HEK293 (cell line): Measurements from ENCODE around the gene ASXL1.

Experiments
- CTCF ChIA-PET: fragments of 350-600 bp; formaldehyde crosslinking; extraction: SDS; loops from one replicate; lab custom pipeline; 2021; ENCODE audit warnings: antibody characterized with exemption; lab: Yijun Ruan, JAX
- POLR2A ChIA-PET: fragments of 300-600 bp; formaldehyde crosslinking; extraction: SDS; loops from one replicate; lab custom pipeline; 2020; ENCODE audit warnings: antibody characterized with exemption, inconsistent platforms; lab: Yijun Ruan, JAX
- H3K27ac ChIP-seq: fragments of 200-500 bp; sonication (Bioruptor generic); 2 replicates; pipeline ENCODE4 v1.5.1; 2014; ENCODE audit warnings: low read depth, low read length, control low read depth, inconsistent platforms; ENCODE audit errors: extremely low read depth
- H3K36me3 ChIP-seq, 2 experiments: fragments of 200-500 bp in 1 of 2; sonication (Bioruptor generic) in 1 of 2; 1 replicate in 1 of 2; 2 replicates in 1 of 2; pipeline ENCODE4 v1.5.1; 2014 to 2017; ENCODE audit warnings: inconsistent platforms in 2 of 2, low read length in 2 of 2; ENCODE audit not compliant: control insufficient read depth in 2 of 2, insufficient read depth in 1 of 2
- H3K4me1 ChIP-seq: fragments of 200-500 bp; sonication (Bioruptor generic); 2 replicates; pipeline ENCODE4 v1.5.1; 2014; ENCODE audit warnings: mild to moderate bottlenecking, low read length, inconsistent platforms; ENCODE audit not compliant: control insufficient read depth, insufficient read depth
- H3K4me3 ChIP-seq: 2 replicates; pipeline ENCODE4 v1.5.1; 2011; ENCODE audit warnings: low read depth, mild to moderate bottlenecking, control low read depth, low read length, moderate library complexity
- H3K9me3 ChIP-seq: fragments of 200-500 bp; sonication (Bioruptor generic); 2 replicates; pipeline ENCODE4 v1.5.1; 2014; ENCODE audit warnings: low read depth, low read length, inconsistent platforms; ENCODE audit not compliant: control insufficient read depth, insufficient read depth
- EGR2 ChIP-seq: fragments of 450-650 bp; formaldehyde crosslinking; IDR thresholded peaks from 2 replicates; pipeline ENCODE4 v1.5.1; 2016; ENCODE audit warnings: low read depth, missing biosample characterization, missing genetic modification characterization
- KLF1 ChIP-seq: fragments of 450-650 bp; formaldehyde crosslinking; IDR thresholded peaks from 2 replicates; pipeline ENCODE4 v1.5.1; 2016; ENCODE audit warnings: missing biosample characterization, missing genetic modification characterization
- KLF10 ChIP-seq: fragments of 450-650 bp; IDR thresholded peaks from 2 replicates; pipeline ENCODE4 v1.5.1; 2018; ENCODE audit warnings: missing biosample characterization, mild to moderate bottlenecking, missing genetic modification characterization
- REPIN1 ChIP-seq: fragments of 450-650 bp; formaldehyde crosslinking; IDR thresholded peaks from 2 replicates; pipeline ENCODE4 v1.5.1; 2017; ENCODE audit warnings: missing biosample characterization, missing genetic modification characterization, low read depth
- ZNF16 ChIP-seq: fragments of 450-650 bp; formaldehyde crosslinking; IDR thresholded peaks from 2 replicates; pipeline ENCODE4 v1.5.1; 2016; ENCODE audit warnings: low read depth, missing biosample characterization, missing genetic modification characterization
- ZNF19 ChIP-seq: fragments of 450-650 bp; formaldehyde crosslinking; IDR thresholded peaks from 2 replicates; pipeline ENCODE4; 2016; ENCODE audit warnings: missing biosample characterization, missing genetic modification characterization, low read depth
- ZNF211 ChIP-seq: fragments of 450-650 bp; formaldehyde crosslinking; IDR thresholded peaks from 2 replicates; pipeline ENCODE4 v1.5.1; 2016; ENCODE audit warnings: low read depth, missing biosample characterization, missing genetic modification characterization
- ZNF341 ChIP-seq: fragments of 450-650 bp; formaldehyde crosslinking; IDR thresholded peaks from 2 replicates; pipeline ENCODE4; 2016; ENCODE audit warnings: low read depth, missing biosample characterization, missing genetic modification characterization
- ZNF350 ChIP-seq: fragments of 450-650 bp; formaldehyde crosslinking; IDR thresholded peaks from 2 replicates; pipeline ENCODE4 v1.5.0; 2017; ENCODE audit warnings: missing biosample characterization, mild to moderate bottlenecking, missing genetic modification characterization
- ZNF391 ChIP-seq: fragments of 450-650 bp; formaldehyde crosslinking; IDR thresholded peaks from 2 replicates; pipeline ENCODE4 v1.5.1; 2016; ENCODE audit warnings: low read depth, missing biosample characterization, missing genetic modification characterization, borderline replicate concordance
- ZNF416 ChIP-seq: fragments of 450-650 bp; formaldehyde crosslinking; IDR thresholded peaks from 2 replicates; pipeline ENCODE4 v1.5.1; 2016; ENCODE audit warnings: missing biosample characterization, missing genetic modification characterization
- ZNF513 ChIP-seq: fragments of 450-650 bp; IDR thresholded peaks from 2 replicates; pipeline ENCODE4 v1.5.1; 2018; ENCODE audit warnings: missing biosample characterization, missing genetic modification characterization
- ZNF514 ChIP-seq: fragments of 450-650 bp; formaldehyde crosslinking; IDR thresholded peaks from 2 replicates; pipeline ENCODE4 v1.5.1; 2016; ENCODE audit warnings: missing biosample characterization, missing genetic modification characterization
- ZNF701 ChIP-seq: fragments of 450-650 bp; formaldehyde crosslinking; IDR thresholded peaks from 2 replicates; pipeline ENCODE4 v1.5.1; 2016; ENCODE audit warnings: missing biosample characterization, missing genetic modification characterization
- ZNF707 ChIP-seq: fragments of 450-650 bp; formaldehyde crosslinking; IDR thresholded peaks from 2 replicates; pipeline ENCODE4 v1.5.1; 2016; ENCODE audit warnings: missing biosample characterization, missing genetic modification characterization
- ZNF776 ChIP-seq: fragments of 450-650 bp; formaldehyde crosslinking; IDR thresholded peaks from 2 replicates; pipeline ENCODE4 v1.5.0; 2017; ENCODE audit warnings: missing biosample characterization, missing genetic modification characterization, borderline replicate concordance
- ZNF792 ChIP-seq: fragments of 450-650 bp; formaldehyde crosslinking; IDR thresholded peaks from 2 replicates; pipeline ENCODE4 v1.5.1; 2016; ENCODE audit warnings: missing biosample characterization, missing genetic modification characterization
- ZSCAN5A ChIP-seq: fragments of 450-650 bp; formaldehyde crosslinking; IDR thresholded peaks from 2 replicates; pipeline ENCODE4 v1.5.1; 2016; ENCODE audit warnings: missing biosample characterization, missing genetic modification characterization
- TF ChIP-seq, protein P1 (sequence below): fragments of 450-650 bp; formaldehyde crosslinking; IDR thresholded peaks from 2 replicates; pipeline ENCODE4 v1.5.1; 2016; ENCODE audit warnings: missing biosample characterization, missing genetic modification characterization, low read depth
- TF ChIP-seq, protein P2 (sequence below): fragments of 450-650 bp; formaldehyde crosslinking; IDR thresholded peaks from 2 replicates; pipeline ENCODE4 v1.5.1; 2016; ENCODE audit warnings: missing biosample characterization, missing genetic modification characterization
- TF ChIP-seq, protein P3 (sequence below): fragments of 450-650 bp; formaldehyde crosslinking; IDR thresholded peaks from 2 replicates; pipeline ENCODE4 v1.5.1; 2016; ENCODE audit warnings: missing biosample characterization, missing genetic modification characterization
- TF ChIP-seq, protein P4 (sequence below): fragments of 450-650 bp; formaldehyde crosslinking; IDR thresholded peaks from 2 replicates; pipeline ENCODE4 v1.5.1; 2017; ENCODE audit warnings: missing biosample characterization, missing genetic modification characterization

Gene ASXL1

GRCh38 chr20:32454164-32455145, 96.3 kb downstream of the ASXL1 start:
- TF ChIP-seq ZNF350 (tag by site-specific recombination) (no peak), ZNF19 (no peak), ZNF416 (tag by site-specific recombination) (no peak), KLF10 (no peak), EGR2 (tag by site-specific recombination) (no peak), ZNF16 (no peak), ZNF792 (tag by site-specific recombination) (no peak), ZNF701 (tag by site-specific recombination) (no peak), ZNF514 (tag by site-specific recombination) (no peak), ZNF341 (tag by site-specific recombination) (no peak), ZNF707 (tag by site-specific recombination) (no peak), ZNF513 (tag by site-specific recombination) (no peak), ZNF211 (tag by site-specific recombination) (no peak)
- TF ChIP-seq, protein P1, sequence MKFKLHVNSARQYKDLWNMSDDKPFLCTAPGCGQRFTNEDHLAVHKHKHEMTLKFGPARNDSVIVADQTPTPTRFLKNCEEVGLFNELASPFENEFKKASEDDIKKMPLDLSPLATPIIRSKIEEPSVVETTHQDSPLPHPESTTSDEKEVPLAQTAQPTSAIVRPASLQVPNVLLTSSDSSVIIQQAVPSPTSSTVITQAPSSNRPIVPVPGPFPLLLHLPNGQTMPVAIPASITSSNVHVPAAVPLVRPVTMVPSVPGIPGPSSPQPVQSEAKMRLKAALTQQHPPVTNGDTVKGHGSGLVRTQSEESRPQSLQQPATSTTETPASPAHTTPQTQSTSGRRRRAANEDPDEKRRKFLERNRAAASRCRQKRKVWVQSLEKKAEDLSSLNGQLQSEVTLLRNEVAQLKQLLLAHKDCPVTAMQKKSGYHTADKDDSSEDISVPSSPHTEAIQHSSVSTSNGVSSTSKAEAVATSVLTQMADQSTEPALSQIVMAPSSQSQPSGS = no peak
- TF ChIP-seq, protein P2, sequence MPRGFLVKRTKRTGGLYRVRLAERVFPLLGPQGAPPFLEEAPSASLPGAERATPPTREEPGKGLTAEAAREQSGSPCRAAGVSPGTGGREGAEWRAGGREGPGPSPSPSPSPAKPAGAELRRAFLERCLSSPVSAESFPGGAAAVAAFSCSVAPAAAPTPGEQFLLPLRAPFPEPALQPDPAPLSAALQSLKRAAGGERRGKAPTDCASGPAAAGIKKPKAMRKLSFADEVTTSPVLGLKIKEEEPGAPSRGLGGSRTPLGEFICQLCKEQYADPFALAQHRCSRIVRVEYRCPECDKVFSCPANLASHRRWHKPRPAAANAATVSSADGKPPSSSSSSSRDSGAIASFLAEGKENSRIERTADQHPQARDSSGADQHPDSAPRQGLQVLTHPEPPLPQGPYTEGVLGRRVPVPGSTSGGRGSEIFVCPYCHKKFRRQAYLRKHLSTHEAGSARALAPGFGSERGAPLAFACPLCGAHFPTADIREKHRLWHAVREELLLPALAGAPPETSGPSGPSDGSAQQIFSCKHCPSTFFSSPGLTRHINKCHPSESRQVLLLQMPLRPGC (tag by site-specific recombination) = no peak
- TF ChIP-seq, protein P3, sequence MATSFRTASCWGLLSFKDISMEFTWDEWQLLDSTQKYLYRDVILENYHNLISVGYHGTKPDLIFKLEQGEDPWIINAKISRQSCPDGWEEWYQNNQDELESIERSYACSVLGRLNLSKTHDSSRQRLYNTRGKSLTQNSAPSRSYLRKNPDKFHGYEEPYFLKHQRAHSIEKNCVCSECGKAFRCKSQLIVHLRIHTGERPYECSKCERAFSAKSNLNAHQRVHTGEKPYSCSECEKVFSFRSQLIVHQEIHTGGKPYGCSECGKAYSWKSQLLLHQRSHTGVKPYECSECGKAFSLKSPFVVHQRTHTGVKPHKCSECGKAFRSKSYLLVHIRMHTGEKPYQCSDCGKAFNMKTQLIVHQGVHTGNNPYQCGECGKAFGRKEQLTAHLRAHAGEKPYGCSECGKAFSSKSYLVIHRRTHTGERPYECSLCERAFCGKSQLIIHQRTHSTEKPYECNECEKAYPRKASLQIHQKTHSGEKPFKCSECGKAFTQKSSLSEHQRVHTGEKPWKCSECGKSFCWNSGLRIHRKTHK (tag by site-specific recombination) = no peak
- no peaks in the 10 kb centered on the region for H3K9me3 ChIP-seq
- H3K4me3 ChIP-seq = no peak overlapping the region
- ChIA-PET POLR2A (no interaction called here), CTCF (interaction anchor here (0.5 to 1.2 kb wide), 2 partner anchors 19 to 285 kb away, joined by 3 to 4 read pairs; no protein-coding TSS in a partner anchor)
- H3K27ac ChIP-seq = no peak overlapping the region
- H3K36me3 ChIP-seq = peaks cover 0 to 42% of the 10 kb centered on the region in 2 experiments; a peak in 1 of 3 replicates
- H3K4me1 ChIP-seq = no peaks in the 10 kb centered on the region; the same call in 1 of the 2 replicates

DNA sequence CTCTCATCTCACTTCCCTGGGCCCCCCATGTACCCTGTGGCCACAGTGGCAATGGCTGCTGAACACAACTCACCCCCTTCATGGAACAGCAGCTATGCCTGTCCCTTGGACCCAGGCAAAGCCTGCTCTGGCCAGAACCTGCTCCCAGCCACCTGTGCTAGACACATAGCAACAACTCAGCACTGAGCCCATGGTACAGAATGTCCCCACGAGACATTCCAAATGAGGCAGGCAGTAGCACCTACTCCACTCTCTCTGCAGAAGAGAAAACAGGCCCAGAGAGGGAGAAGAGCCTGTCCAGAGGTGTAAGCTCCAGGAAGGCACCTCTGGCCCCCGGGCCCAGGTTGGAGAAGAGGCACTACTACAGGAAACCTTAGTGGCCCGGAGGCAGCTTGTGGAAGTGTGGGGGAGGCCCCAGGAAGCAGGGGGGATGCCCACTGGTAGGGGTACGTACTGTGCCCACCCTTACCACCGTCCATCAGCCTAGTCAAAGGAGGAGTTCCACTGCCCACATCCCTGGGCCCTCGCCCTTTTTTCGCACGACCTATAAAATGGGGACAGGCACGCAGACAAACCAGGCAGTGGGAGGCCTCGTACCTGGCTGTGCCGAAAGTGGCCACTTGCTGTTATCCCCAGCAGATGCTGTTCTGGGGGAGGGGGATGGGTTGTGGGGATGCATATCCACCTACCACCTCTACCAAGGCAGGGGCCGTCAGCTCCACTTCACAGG, 97.2 kb downstream of the ASXL1 start:
- CTCF ChIA-PET = interaction anchor here (0.5 to 1.2 kb wide), 5 partner anchors 9 to 580 kb away, joined by 3 to 5 read pairs (median 4); no protein-coding TSS in a partner anchor
- POLR2A ChIA-PET = interaction anchor here (0.6 kb wide), 1 partner anchor 8 kb away, joined by 5 read pairs; no protein-coding TSS in a partner anchor
- Histone ChIP-seq H3K36me3 (peaks cover 0 to 36% of the 10 kb centered on the region in 2 experiments; a peak in 1 of 3 replicates), H3K4me1 (no peaks in the 10 kb centered on the region; the same call in 1 of the 2 replicates), H3K9me3 (no peaks in the 10 kb centered on the region), H3K27ac (no peak overlapping the region), H3K4me3 (no peak overlapping the region)
- TF ChIP-seq ZNF350 (tag by site-specific recombination) (no peak), ZNF776 (tag by site-specific recombination) (no peak), KLF1 (tag by site-specific recombination) (no peak), ZSCAN5A (tag by site-specific recombination) (no peak), ZNF792 (tag by site-specific recombination) (no peak), REPIN1 (tag by site-specific recombination) (no peak), ZNF391 (tag by site-specific recombination) (no peak)
- TF ChIP-seq, protein P4, sequence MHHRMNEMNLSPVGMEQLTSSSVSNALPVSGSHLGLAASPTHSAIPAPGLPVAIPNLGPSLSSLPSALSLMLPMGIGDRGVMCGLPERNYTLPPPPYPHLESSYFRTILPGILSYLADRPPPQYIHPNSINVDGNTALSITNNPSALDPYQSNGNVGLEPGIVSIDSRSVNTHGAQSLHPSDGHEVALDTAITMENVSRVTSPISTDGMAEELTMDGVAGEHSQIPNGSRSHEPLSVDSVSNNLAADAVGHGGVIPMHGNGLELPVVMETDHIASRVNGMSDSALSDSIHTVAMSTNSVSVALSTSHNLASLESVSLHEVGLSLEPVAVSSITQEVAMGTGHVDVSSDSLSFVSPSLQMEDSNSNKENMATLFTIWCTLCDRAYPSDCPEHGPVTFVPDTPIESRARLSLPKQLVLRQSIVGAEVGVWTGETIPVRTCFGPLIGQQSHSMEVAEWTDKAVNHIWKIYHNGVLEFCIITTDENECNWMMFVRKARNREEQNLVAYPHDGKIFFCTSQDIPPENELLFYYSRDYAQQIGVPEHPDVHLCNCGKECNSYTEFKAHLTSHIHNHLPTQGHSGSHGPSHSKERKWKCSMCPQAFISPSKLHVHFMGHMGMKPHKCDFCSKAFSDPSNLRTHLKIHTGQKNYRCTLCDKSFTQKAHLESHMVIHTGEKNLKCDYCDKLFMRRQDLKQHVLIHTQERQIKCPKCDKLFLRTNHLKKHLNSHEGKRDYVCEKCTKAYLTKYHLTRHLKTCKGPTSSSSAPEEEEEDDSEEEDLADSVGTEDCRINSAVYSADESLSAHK = no peak
